ENCODE measurements around the gene WDR91.

- TF ChIP-seq, protein P1, sequence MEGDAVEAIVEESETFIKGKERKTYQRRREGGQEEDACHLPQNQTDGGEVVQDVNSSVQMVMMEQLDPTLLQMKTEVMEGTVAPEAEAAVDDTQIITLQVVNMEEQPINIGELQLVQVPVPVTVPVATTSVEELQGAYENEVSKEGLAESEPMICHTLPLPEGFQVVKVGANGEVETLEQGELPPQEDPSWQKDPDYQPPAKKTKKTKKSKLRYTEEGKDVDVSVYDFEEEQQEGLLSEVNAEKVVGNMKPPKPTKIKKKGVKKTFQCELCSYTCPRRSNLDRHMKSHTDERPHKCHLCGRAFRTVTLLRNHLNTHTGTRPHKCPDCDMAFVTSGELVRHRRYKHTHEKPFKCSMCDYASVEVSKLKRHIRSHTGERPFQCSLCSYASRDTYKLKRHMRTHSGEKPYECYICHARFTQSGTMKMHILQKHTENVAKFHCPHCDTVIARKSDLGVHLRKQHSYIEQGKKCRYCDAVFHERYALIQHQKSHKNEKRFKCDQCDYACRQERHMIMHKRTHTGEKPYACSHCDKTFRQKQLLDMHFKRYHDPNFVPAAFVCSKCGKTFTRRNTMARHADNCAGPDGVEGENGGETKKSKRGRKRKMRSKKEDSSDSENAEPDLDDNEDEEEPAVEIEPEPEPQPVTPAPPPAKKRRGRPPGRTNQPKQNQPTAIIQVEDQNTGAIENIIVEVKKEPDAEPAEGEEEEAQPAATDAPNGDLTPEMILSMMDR (conservative IDR thresholded peaks at IDR 0.05), result no peak
- no peak for TF ChIP-seq EZH2 (IDR thresholded peaks at IDR 0.05; ENCODE audit: low read depth)
These were observed 23.4 kb upstream of the WDR91 start for GRCh38 chr7:135234727-135235126.
